Sigmoid colon (tissue), 3 donors: ENCODE measurements around the gene EPHB1.

Experiments used
- CTCF ChIP-seq, 4 experiments: fragments of 450-650 bp in 3 of 4; fragments of 200-600 bp in 1 of 4; IDR thresholded peaks; one replicate each; pipeline ENCODE4 v1.5.1; 2016 to 2019; ENCODE audit warnings: antibody characterized with exemption in 4 of 4, mild to moderate bottlenecking in 3 of 4, moderate library complexity in 2 of 4
- POLR2A ChIP-seq, 2 donors: fragments of 450-650 bp; IDR thresholded peaks; one replicate each; pipeline ENCODE4 v1.6.1; 2016; ENCODE audit warnings: antibody characterized with exemption in 2 of 2, mild to moderate bottlenecking in 2 of 2, moderate library complexity in 2 of 2

DNA sequence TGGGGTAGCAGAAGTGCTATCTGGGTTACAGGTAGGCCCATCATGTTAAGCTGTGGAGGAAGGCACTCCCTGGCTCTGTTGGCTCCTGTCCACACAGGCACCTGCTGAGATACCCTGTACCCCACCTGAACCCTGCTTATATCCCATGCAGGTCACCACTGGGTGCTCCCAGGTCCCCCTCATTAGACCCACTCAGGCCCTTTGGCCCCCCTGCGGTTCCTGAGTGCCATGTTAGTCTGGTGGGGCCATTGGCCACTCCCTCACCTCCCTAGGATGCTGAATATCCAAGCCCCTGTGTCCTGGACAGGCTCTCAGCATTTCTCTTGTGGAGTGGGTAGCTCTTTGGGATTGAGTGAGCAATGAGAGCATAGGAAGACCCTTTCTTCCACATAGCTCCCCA, 128.2 kb downstream of the EPHB1 start:
- no peak for TF ChIP-seq POLR2A (IDR thresholded peaks at IDR 0.05)
- TF ChIP-seq CTCF (IDR thresholded peaks at IDR 0.05): no peak
